HEK293 (cell line): Measurements from ENCODE around the gene PILRA.

Source experiments
- HOXA7 ChIP-seq: sonication (generic); formaldehyde crosslinking; IDR thresholded peaks from 2 replicates; pipeline ENCODE4 v1.8.1; 2022; ENCODE audit warnings: missing genetic modification reagents, borderline replicate concordance
- HOXD13 ChIP-seq: sonication (generic); formaldehyde crosslinking; IDR thresholded peaks from 2 replicates; pipeline ENCODE4 v1.8.0; 2022; ENCODE audit warnings: missing genetic modification reagents, borderline replicate concordance
- OSR2 ChIP-seq: fragments of 450-650 bp; formaldehyde crosslinking; IDR thresholded peaks from 2 replicates; pipeline ENCODE4 v1.5.1; 2016; ENCODE audit warnings: missing biosample characterization, missing genetic modification characterization
- ZSCAN23 ChIP-seq: fragments of 450-650 bp; formaldehyde crosslinking; IDR thresholded peaks from 2 replicates; pipeline ENCODE4 v1.5.1; 2016; ENCODE audit warnings: missing biosample characterization, missing genetic modification characterization
- TF ChIP-seq, protein P1 (sequence below): fragments of 450-650 bp; formaldehyde crosslinking; IDR thresholded peaks from 2 replicates; pipeline ENCODE4 v1.5.1; 2016; ENCODE audit warnings: missing biosample characterization, missing genetic modification characterization
- TF ChIP-seq, protein P2 (sequence below): fragments of 450-650 bp; formaldehyde crosslinking; optimal IDR thresholded peaks from 2 replicates; pipeline ENCODE3; 2016; ENCODE audit warnings: missing biosample characterization, mild to moderate bottlenecking, missing genetic modification characterization
- TF ChIP-seq, protein P3 (sequence below): fragments of 450-650 bp; formaldehyde crosslinking; IDR thresholded peaks from 2 replicates; pipeline ENCODE4 v1.5.1; 2016; ENCODE audit warnings: missing biosample characterization, missing genetic modification characterization

DNA sequence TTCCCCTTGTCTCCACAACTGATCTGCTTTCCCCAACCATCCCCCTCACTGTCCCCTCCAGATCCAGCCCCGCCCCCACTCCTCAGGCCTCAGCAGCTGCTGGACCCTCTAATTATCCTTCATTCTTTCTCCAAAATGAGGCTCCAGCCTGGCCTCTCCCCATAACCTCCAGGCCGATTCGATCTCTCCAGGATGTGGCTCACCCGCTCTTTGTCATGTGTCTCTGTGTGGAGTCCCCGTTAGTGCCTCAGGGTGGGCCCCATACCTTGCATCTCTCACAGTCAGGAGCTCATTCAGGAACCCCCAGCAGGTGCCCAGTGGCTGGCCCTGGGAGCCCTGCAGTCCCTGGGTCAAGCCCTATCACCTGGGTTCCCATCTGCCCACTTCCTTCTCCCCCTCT is 1.3 kb downstream of the PILRA start:
- TF ChIP-seq ZSCAN23 (tag by site-specific recombination): no peak
- TF ChIP-seq, protein P1, sequence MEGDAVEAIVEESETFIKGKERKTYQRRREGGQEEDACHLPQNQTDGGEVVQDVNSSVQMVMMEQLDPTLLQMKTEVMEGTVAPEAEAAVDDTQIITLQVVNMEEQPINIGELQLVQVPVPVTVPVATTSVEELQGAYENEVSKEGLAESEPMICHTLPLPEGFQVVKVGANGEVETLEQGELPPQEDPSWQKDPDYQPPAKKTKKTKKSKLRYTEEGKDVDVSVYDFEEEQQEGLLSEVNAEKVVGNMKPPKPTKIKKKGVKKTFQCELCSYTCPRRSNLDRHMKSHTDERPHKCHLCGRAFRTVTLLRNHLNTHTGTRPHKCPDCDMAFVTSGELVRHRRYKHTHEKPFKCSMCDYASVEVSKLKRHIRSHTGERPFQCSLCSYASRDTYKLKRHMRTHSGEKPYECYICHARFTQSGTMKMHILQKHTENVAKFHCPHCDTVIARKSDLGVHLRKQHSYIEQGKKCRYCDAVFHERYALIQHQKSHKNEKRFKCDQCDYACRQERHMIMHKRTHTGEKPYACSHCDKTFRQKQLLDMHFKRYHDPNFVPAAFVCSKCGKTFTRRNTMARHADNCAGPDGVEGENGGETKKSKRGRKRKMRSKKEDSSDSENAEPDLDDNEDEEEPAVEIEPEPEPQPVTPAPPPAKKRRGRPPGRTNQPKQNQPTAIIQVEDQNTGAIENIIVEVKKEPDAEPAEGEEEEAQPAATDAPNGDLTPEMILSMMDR (tag by site-specific recombination): no peak
- TF ChIP-seq, protein P2, sequence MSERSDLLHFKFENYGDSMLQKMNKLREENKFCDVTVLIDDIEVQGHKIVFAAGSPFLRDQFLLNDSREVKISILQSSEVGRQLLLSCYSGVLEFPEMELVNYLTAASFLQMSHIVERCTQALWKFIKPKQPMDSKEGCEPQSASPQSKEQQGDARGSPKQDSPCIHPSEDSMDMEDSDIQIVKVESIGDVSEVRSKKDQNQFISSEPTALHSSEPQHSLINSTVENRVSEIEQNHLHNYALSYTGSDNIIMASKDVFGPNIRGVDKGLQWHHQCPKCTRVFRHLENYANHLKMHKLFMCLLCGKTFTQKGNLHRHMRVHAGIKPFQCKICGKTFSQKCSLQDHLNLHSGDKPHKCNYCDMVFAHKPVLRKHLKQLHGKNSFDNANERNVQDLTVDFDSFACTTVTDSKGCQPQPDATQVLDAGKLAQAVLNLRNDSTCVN (tag by site-specific recombination): no peak
- TF ChIP-seq, protein P3, sequence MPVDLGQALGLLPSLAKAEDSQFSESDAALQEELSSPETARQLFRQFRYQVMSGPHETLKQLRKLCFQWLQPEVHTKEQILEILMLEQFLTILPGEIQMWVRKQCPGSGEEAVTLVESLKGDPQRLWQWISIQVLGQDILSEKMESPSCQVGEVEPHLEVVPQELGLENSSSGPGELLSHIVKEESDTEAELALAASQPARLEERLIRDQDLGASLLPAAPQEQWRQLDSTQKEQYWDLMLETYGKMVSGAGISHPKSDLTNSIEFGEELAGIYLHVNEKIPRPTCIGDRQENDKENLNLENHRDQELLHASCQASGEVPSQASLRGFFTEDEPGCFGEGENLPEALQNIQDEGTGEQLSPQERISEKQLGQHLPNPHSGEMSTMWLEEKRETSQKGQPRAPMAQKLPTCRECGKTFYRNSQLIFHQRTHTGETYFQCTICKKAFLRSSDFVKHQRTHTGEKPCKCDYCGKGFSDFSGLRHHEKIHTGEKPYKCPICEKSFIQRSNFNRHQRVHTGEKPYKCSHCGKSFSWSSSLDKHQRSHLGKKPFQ: no peak
- TF ChIP-seq OSR2 (tag by site-specific recombination): no peak
- no peak for TF ChIP-seq HOXD13
- TF ChIP-seq HOXA7 (CRISPR knock-in tag): no peak
